H9 (cell line): ENCODE measurements around the gene CCM2. TPM values are rescaled to one million over a fixed set of nuclear protein-coding genes. Genes with fewer than 3 reads are reported as not detected.

Source experiments
- DNase-seq: peaks from one replicate; pipeline ENCODE4 v3.0.0-alpha.2; 2017
- H2AFZ ChIP-seq: one replicate; pipeline ENCODE4 v1.6.1; 2013; ENCODE audit warnings: mild to moderate bottlenecking, low read length, control low read depth, moderate library complexity
- H2AK5ac ChIP-seq: 2 replicates; pipeline ENCODE4 v1.6.1; 2013; ENCODE audit warnings: low read length, control low read depth, mixed read lengths; ENCODE audit not compliant: insufficient read length
- H2BK120ac ChIP-seq: one replicate; pipeline ENCODE4 v1.6.1; 2013; ENCODE audit warnings: low read depth, mild to moderate bottlenecking, low read length, control low read depth, inconsistent platforms; ENCODE audit not compliant: poor library complexity, severe bottlenecking
- H2BK12ac ChIP-seq: 2 replicates; pipeline ENCODE4 v1.6.1; 2013; ENCODE audit warnings: low read length, control low read depth, mixed read lengths, low read depth; ENCODE audit not compliant: insufficient read length
- H2BK15ac ChIP-seq: 2 replicates; pipeline ENCODE4 v1.6.1; 2013; ENCODE audit warnings: low read depth, low read length, control low read depth
- H2BK20ac ChIP-seq: one replicate; pipeline ENCODE4 v1.6.1; 2013; ENCODE audit warnings: low read depth, mild to moderate bottlenecking, low read length, control low read depth, inconsistent platforms; ENCODE audit not compliant: poor library complexity, severe bottlenecking
- H2BK5ac ChIP-seq: 2 replicates; pipeline ENCODE4 v1.6.1; 2013; ENCODE audit warnings: low read length, control low read depth, mixed read lengths; ENCODE audit not compliant: insufficient read length
- H3K14ac ChIP-seq: 2 replicates; pipeline ENCODE4 v1.6.1; 2013; ENCODE audit warnings: low read length, control low read depth; ENCODE audit not compliant: insufficient read depth
- H3K18ac ChIP-seq: 2 replicates; pipeline ENCODE4 v1.6.1; 2013; ENCODE audit warnings: low read depth, mild to moderate bottlenecking, mixed read lengths, low read length, control low read depth; ENCODE audit not compliant: insufficient read length
- H3K23ac ChIP-seq: 2 replicates; pipeline ENCODE4 v1.6.1; 2013; ENCODE audit warnings: low read length, control low read depth, mixed read lengths, low read depth; ENCODE audit not compliant: insufficient read length
- H3K23me2 ChIP-seq: 2 replicates; pipeline ENCODE4 v1.6.1; 2013; ENCODE audit warnings: low read depth, mild to moderate bottlenecking, mixed read lengths, low read length, control low read depth; ENCODE audit not compliant: insufficient read length, poor library complexity, severe bottlenecking
- H3K27ac ChIP-seq: 2 replicates; pipeline ENCODE4 v1.5.1; 2013; ENCODE audit warnings: low read length, control low read depth, mixed read lengths, low read depth; ENCODE audit not compliant: insufficient read length
- H3K27me3 ChIP-seq: 2 replicates; pipeline ENCODE4 v1.6.1; 2013; ENCODE audit warnings: low read length, control low read depth, inconsistent platforms; ENCODE audit not compliant: insufficient read depth
- H3K4ac ChIP-seq: 2 replicates; pipeline ENCODE4 v1.6.1; 2013; ENCODE audit warnings: low read depth, mild to moderate bottlenecking, control low read depth, inconsistent platforms, low read length, moderate library complexity
- H3K4me1 ChIP-seq: 2 replicates; pipeline ENCODE4 v1.6.1; 2013; ENCODE audit warnings: low read length, control low read depth, inconsistent platforms; ENCODE audit not compliant: insufficient read depth
- H3K4me2 ChIP-seq: 2 replicates; pipeline ENCODE4 v1.6.1; 2013; ENCODE audit warnings: low read length, control low read depth, mixed read lengths; ENCODE audit not compliant: insufficient read length, insufficient read depth
- H3K56ac ChIP-seq: 2 replicates; pipeline ENCODE4 v1.6.1; 2013; ENCODE audit warnings: low read depth, mild to moderate bottlenecking, mixed read lengths, low read length, control low read depth; ENCODE audit not compliant: insufficient read length
- H3K79me1 ChIP-seq: 2 replicates; pipeline ENCODE4 v1.6.1; 2013; ENCODE audit warnings: low read depth, mild to moderate bottlenecking, moderate library complexity, low read length, control low read depth, inconsistent platforms; ENCODE audit not compliant: insufficient read depth, poor library complexity, severe bottlenecking
- H3K79me2 ChIP-seq: 2 replicates; pipeline ENCODE4 v1.6.1; 2013; ENCODE audit warnings: low read length, control low read depth, inconsistent platforms; ENCODE audit not compliant: insufficient read depth
- H3K9ac ChIP-seq: 2 replicates; pipeline ENCODE4 v1.6.1; 2013; ENCODE audit warnings: low read length, control low read depth, mixed read lengths; ENCODE audit not compliant: insufficient read length; ENCODE audit errors: extremely low read depth
- H3K9me3 ChIP-seq: one replicate; pipeline ENCODE4 v1.6.1; 2013; ENCODE audit warnings: low read depth, low read length, inconsistent platforms; ENCODE audit not compliant: control insufficient read depth
- H3T11ph ChIP-seq: one replicate; pipeline ENCODE4 v1.6.1; 2013; ENCODE audit warnings: mild to moderate bottlenecking, low read length, control low read depth, inconsistent platforms
- H4K20me1 ChIP-seq: one replicate; pipeline ENCODE4 v1.6.1; 2013; ENCODE audit not compliant: control insufficient read depth, insufficient read length, insufficient read depth
- H4K5ac ChIP-seq: 2 replicates; pipeline ENCODE4 v1.6.1; 2013; ENCODE audit warnings: low read depth, mild to moderate bottlenecking, mixed read lengths, low read length, control low read depth; ENCODE audit not compliant: insufficient read length
- H4K8ac ChIP-seq: replicated peaks from 2 replicates; pipeline ENCODE4 v1.6.1; 2013; ENCODE audit warnings: low read length, control low read depth, mixed read lengths, low read depth; ENCODE audit not compliant: insufficient read length
- H4K91ac ChIP-seq: 2 replicates; pipeline ENCODE4 v1.6.1; 2013; ENCODE audit warnings: low read depth, mild to moderate bottlenecking, moderate library complexity, mixed read lengths, low read length, control low read depth; ENCODE audit not compliant: insufficient read length
- H3K27ac Mint-ChIP-seq, 3 experiments: 2 replicates in 2 of 3; 3 replicates in 1 of 3; pipeline ENCODE4 v1.8.0; 2020 to 2021; ENCODE audit warnings: mixed read lengths in 3 of 3, mild to moderate bottlenecking in 1 of 3, moderate library complexity in 1 of 3
- H3K27me3 Mint-ChIP-seq: 2 replicates; pipeline ENCODE4 v1.8.0; 2021; ENCODE audit warnings: low read depth, mild to moderate bottlenecking, moderate library complexity, mixed read lengths
- H3K36me3 Mint-ChIP-seq, 3 experiments: 2 replicates in 2 of 3; 3 replicates in 1 of 3; pipeline ENCODE4 v1.8.0; 2020 to 2021; ENCODE audit warnings: low read depth in 3 of 3, mixed read lengths in 3 of 3; ENCODE audit not compliant: insufficient read depth in 1 of 3
- H3K4me1 Mint-ChIP-seq, 2 experiments: 2 replicates each; pipeline ENCODE4 v1.8.0; 2020; ENCODE audit warnings: mixed read lengths in 2 of 2
- H3K4me3 Mint-ChIP-seq, 2 experiments: 2 replicates in 1 of 2; 3 replicates in 1 of 2; pipeline ENCODE4 v1.8.0; 2020 to 2021; ENCODE audit warnings: mild to moderate bottlenecking in 2 of 2, mixed read lengths in 2 of 2, moderate library complexity in 1 of 2
- H3K9me3 Mint-ChIP-seq, 2 experiments: 2 replicates in 1 of 2; 3 replicates in 1 of 2; pipeline ENCODE4 v1.8.0; 2020; ENCODE audit warnings: mild to moderate bottlenecking in 2 of 2, mixed read lengths in 2 of 2, moderate library complexity in 1 of 2
- WGBS: extraction: QIAGEN DNeasy Blood & Tissue Kit; methylation state at CpG from one replicate; pipeline ENCODE4 v1.1.7; 2013; ENCODE audit warnings: missing lambda C conversion rate, low lambda C conversion rate, mixed read lengths; ENCODE audit not compliant: insufficient read length; ENCODE audit errors: extremely low coverage; 5-methylcytosine and 5-hydroxymethylcytosine counted together
- total RNA-seq: library from RNA; stranded (reverse); gene quantifications from 2 replicates; pipeline ENCODE4 v1.2.1, GENCODE V29; 2021
- TF ChIP-seq, protein P1 (sequence below): fragments of 200-600 bp; sonication (generic); conservative IDR thresholded peaks from 3 replicates; pipeline ENCODE4 v1.8.0; 2021; ENCODE audit warnings: antibody characterized with exemption, mild to moderate bottlenecking

CCM2 gene
- total RNA-seq, 1 experiment from 2014 or later, result 30.4 TPM

DNA sequence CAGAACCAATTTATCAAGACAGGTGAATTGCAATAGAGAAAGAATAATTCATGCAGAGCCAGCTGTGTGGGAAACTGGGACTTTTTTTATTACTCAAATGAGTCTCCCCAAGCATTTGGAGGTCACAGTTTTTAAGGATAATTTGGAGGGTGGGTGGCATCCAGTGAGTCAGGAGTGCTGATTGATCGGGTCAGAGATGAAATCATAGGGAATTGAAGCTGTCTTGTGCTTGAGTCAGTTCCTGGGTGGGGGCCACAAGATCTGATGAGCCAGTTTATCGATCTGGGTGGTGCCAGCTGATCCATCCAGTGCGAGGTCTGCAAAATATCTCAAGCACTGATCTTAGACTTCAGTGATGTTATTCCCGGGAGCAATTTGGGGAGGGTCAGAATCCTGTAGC, 11.3 kb upstream of the CCM2 start:
- H2BK20ac ChIP-seq, result no peak overlapping the region
- no peaks in the 10 kb centered on the region for H4K20me1 ChIP-seq
- peaks cover 0 to 4% of the 10 kb centered on the region in 2 experiments; a peak in 1 of 5 replicates for H3K9me3 Mint-ChIP-seq
- H3K79me1 ChIP-seq, result peaks cover 4% of the 10 kb centered on the region
- H2BK120ac ChIP-seq, result no peak overlapping the region
- H3K36me3 Mint-ChIP-seq, result peaks cover 25 to 41% (median 38%) of the 10 kb centered on the region in 3 experiments
- no CpG with 5 or more reads among the region's 4 CpGs for whole genome bisulfite sequencing
- no peaks in the 10 kb centered on the region for H3K9me3 ChIP-seq
- no peak overlapping the region for H3T11ph ChIP-seq
- peaks cover 13% of the 10 kb centered on the region; the same call in 1 of the 2 replicates for H3K79me2 ChIP-seq
- H4K91ac ChIP-seq, result no peak overlapping the region
- H2BK5ac ChIP-seq, result no peak overlapping the region
- no peak overlapping the region for H3K23ac ChIP-seq
- no peak overlapping the region for H2AK5ac ChIP-seq
- no peak overlapping the region for H3K18ac ChIP-seq
- H3K27me3 Mint-ChIP-seq, result no peaks in the 10 kb centered on the region
- no peak overlapping the region for H4K5ac ChIP-seq
- no peak overlapping the region for H3K14ac ChIP-seq
- H3K4me2 ChIP-seq, result no peak overlapping the region
- no peak overlapping the region for H4K8ac ChIP-seq
- no peak overlapping the region for H3K4me3 Mint-ChIP-seq
- H3K56ac ChIP-seq, result no peak overlapping the region
- H3K27ac ChIP-seq, result no peak overlapping the region
- no peak overlapping the region for H3K9ac ChIP-seq
- H2AFZ ChIP-seq, result no peak overlapping the region
- H3K27me3 ChIP-seq, result no peaks in the 10 kb centered on the region
- no peak for DNase-seq
- no peak overlapping the region; a peak in 1 of 7 replicates for H3K27ac Mint-ChIP-seq
- peaks cover 3% of the 10 kb centered on the region for H3K23me2 ChIP-seq
- TF ChIP-seq, protein P1, sequence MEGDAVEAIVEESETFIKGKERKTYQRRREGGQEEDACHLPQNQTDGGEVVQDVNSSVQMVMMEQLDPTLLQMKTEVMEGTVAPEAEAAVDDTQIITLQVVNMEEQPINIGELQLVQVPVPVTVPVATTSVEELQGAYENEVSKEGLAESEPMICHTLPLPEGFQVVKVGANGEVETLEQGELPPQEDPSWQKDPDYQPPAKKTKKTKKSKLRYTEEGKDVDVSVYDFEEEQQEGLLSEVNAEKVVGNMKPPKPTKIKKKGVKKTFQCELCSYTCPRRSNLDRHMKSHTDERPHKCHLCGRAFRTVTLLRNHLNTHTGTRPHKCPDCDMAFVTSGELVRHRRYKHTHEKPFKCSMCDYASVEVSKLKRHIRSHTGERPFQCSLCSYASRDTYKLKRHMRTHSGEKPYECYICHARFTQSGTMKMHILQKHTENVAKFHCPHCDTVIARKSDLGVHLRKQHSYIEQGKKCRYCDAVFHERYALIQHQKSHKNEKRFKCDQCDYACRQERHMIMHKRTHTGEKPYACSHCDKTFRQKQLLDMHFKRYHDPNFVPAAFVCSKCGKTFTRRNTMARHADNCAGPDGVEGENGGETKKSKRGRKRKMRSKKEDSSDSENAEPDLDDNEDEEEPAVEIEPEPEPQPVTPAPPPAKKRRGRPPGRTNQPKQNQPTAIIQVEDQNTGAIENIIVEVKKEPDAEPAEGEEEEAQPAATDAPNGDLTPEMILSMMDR, result no peak
- no peak overlapping the region for H2BK15ac ChIP-seq
- H3K4me1 Mint-ChIP-seq, result peaks cover 27 to 38% of the 10 kb centered on the region in 2 experiments
- H2BK12ac ChIP-seq, result no peak overlapping the region
- no peaks in the 10 kb centered on the region for H3K4me1 ChIP-seq
- H3K4ac ChIP-seq, result no peak overlapping the region
